G401 (cell line): Measurements from ENCODE around the gene SLC46A1. TPM values are rescaled to one million over a fixed set of nuclear protein-coding genes. Genes with fewer than 3 reads are reported as not detected.

Experiments
- DNase-seq: peaks from one replicate; pipeline ENCODE4 v3.0.0-alpha.2; 2015; ENCODE audit warnings: low spot score
- in situ Hi-C: cut with HindIII; loops from 2 replicates; pipeline ENCODE4 v1.10.0; 2016; ENCODE audit warnings: low sequenced_read_pairs, mixed read lengths
- total RNA-seq: library from RNA; depleted of rRNA; stranded (reverse); fragments of >200 nt; shearing (Covaris generic); gene quantifications from 2 replicates; pipeline ENCODE4 v1.2.3, GENCODE V29; 2014

Gene SLC46A1
- total RNA-seq, 1 experiment from 2014 or later: 44.7 TPM

GRCh38 chr17:28386391-28386790 is 19.6 kb downstream of the SLC46A1 start:
- in situ Hi-C loops: no loop called here
- no peak for DNase-seq

DNA sequence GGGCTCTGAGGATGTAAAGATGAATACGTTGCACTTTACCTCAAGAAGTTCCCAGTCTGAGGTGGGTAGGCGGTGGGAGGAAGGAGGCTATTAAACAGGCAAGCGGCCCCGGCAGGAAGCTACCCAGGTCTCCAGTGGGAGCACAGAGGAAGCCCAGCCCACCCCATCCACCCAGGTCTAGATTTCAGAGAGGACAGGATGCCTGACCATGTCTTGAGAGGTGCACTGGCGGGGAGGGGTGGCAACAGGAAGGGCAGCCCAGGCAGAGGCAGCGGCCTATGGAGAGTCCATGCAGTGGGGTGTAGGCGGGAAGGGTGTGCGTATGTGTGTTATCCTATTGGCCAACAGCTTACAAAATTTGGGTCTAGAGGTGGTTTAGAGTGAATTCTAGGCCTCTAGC is 20.6 kb downstream of the SLC46A1 start:
- in situ Hi-C loops: no loop called here
- no peak for DNase-seq

DNA sequence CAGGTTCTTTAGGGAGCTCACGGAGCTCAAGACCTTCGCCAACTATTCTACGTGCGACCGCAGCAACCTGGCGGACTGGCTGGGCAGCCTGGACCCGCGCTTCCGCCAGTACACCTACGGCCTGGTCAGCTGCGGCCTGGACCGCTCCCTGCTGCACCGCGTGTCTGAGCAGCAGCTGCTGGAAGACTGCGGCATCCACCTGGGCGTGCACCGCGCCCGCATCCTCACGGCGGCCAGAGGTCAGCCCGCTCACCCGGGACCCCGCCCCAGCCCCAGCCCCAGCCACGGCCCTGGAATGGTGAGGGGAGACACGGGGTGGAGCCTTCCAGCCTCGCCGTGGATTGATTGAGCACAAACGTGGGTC is 21.0 kb downstream of the SLC46A1 start:
- in situ Hi-C loops: no loop called here
- DNase-seq: no peak

DNA sequence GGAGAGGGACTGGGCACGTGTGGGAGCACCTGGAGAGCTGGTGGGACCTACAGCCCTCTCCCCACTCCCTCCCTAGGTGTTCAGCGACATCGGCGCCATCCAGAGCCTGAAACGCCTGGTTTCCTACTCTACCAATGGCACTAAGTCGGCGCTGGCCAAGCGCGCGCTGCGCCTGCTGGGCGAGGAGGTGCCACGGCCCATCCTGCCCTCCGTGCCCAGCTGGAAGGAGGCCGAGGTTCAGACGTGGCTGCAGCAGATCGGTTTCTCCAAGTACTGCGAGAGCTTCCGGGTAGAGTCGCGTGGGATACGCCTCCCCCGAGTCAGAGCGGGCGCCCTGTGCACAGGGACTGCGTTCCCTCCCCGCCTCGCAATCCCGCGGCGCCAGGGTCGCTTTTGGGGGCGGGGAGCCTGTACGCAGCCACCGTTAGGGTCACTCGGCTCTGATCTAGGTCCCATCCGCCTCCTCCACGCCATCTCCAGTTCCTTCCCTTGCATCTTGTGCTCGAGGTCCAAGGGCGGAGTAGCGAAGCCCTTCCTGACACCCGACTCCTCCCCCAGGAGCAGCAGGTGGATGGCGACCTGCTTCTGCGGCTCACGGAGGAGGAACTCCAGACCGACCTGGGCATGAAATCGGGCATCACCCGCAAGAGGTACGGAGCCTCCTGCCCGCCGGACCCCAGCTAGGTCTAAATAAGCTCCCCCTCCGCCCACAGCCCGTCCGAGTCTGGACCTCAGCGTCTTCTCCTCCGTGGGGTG is 21.6 kb downstream of the SLC46A1 start:
- no peak for DNase-seq
- in situ Hi-C loops: no loop called here

GRCh38 chr17:28381141-28381825 is 24.7 kb downstream of the SLC46A1 start:
- DNase-seq: peak; percentile 61
- in situ Hi-C loops: no loop called here

DNA sequence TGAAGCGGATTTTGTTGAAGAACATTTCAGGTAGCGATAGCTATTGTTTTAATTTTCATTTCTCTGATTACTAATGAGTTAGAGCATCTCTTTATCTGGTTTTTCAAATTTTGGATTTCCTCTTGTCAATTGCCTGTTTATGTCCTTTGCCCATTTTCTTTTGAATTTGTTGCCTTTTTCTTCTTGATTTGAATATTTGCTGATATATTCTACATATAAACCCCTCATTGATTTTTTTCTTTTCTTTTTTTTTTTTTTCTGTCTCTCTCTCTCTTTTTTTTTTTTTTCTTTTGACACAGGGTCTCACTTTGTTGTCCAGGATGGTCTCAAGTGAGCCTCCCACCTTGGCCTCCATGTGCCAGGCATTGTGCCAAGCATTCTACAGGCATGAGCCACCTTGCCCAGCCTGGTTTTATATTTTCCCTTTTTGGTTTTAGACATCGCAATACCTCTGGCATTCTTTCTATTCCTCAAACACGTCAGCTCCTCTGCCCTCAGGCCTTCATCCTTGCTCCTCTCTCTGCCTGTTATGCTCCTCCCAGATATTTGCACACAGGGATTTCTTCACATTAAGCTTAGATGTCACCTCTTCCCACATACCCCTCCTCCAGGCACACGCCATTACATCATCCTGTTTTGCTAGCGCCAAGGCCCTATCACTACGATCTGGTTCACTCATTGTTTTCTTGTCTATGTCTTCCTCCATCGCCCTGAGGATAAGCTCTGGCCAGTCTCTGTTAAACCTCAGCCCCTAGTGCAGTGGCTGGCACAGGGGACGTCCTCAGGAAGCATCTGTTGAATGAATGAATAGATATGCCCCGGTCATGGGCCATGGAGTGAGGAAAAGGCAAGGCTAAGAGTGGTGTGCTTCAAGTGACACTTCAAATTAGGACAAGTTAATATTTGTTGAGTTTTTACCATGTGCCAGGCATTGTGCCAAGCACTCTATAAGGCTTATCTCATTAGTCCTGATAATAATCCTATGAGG is 25.9 kb downstream of the SLC46A1 start:
- DNase-seq: no peak
- in situ Hi-C loops: no loop called here

- DNase-seq: no peak
- in situ Hi-C loops: no loop called here
Measured at GRCh38 chr17:28372945-28373274, 33.1 kb downstream of the SLC46A1 start.

- DNase-seq: peak; percentile 54
- in situ Hi-C loops: no loop called here
Measured at GRCh38 chr17:28372203-28372944, 33.6 kb downstream of the SLC46A1 start.

DNA sequence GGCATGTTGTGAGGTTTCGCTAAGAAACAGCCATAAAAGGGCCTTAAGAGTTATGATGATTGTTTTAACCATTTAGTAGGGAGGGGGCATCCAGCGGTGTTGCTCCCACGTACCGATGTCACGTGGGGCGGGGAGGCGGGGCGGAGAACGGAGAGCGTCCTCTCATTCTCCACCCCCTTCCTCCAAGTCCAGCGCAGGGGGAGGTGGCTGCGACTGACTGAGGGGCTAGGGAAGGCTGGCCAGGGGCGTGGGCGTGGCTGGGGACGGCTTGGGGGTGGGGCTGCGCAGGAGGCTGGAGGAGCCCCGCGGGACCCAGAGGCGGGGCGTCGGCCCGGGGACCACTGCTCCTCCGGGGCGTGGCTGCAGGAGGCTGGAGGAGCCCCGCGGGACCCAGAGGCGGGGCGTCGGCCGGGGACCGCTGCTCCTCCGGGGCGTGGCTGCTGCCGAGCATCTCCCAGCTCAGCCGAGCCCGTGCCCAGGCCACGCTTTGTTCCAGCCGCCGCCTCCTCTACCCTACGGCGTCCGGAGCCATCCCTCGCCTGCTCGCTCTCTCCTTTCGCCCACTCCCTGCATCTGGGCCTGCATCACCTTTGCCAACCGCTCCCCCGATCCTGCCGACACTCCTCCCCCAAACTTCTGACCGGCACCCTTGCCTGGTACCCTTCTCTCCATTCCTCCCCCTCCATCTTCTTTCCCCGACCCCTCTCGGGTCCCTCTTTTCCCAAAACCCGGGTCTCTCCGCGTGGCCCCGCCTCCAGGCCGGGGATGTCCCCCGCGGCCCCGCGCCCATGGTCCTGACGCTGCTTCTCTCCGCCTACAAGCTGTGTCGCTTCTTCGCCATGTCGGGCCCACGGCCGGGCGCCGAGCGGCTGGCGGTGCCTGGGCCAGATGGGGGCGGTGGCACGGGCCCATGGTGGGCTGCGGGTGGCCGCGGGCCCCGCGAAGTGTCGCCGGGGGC is 34.5 kb downstream of the SLC46A1 start, which contains the start of gene SARM1:
SARM1 (plus strand) TSS at position 450 of the 958 bp plus-strand sequence; CDS start at position 789, 339 bp downstream.
- in situ Hi-C loops: no loop called here
- DNase-seq: peak; percentile 90

DNA sequence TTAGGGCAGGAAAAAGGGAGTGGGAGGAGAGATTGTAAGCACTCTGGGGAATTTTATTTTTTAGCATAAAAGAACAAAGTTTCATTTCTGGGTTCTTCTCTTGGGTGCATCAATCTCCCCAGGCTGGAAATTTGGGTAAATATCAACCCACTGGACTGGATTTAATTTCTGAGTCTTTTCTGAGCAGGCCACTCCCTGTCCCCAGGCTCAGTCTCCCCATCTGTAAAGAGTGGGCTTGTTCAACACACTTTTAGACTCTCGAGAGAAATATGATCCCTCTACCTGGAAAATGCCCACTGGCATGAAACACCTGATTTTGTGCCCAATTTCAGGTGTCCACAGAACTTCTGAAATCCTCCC is 35.3 kb downstream of the SLC46A1 start:
- in situ Hi-C loops: no loop called here
- no peak for DNase-seq

DNA sequence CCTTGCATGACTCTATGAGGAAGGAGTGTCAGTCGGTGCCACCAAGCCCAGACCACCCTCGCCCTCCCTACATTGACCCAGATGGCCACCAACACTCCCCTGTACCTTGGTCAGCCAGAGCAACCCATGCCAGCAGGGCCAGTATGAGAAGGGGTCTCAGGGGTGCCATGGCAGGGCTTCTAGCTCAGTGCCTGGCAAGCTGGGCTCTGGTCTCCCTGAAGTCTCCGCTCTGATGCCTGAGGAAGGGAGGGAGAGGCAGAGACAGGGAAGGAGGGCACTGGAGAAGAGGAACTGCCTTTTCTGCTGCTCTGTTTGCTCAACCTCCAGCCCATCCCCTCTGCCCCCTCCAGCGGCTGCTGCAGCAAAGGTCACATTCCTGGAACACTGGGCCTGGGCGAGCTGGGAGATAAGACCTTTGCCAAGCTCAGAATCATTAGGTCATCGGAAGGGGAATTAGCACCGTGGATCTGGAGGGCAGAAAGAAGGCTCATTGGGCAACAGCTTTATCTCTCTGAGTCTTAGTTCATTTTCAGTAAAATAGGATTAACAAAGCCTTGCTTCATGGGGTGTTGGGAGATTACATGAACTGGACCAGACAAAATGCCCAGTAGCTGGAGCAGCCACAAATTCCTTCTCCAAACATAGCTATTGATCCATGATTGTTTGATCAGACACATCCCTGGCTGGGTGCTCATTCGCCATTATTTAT is 35.8 kb downstream of the SLC46A1 start, which contains the start of gene VTN:
VTN (minus strand) TSS at position 273 of the 709 bp plus-strand sequence; CDS start at position 169, 104 bp downstream.
- DNase-seq: peak; percentile 25
- in situ Hi-C loops: no loop called here

DNA sequence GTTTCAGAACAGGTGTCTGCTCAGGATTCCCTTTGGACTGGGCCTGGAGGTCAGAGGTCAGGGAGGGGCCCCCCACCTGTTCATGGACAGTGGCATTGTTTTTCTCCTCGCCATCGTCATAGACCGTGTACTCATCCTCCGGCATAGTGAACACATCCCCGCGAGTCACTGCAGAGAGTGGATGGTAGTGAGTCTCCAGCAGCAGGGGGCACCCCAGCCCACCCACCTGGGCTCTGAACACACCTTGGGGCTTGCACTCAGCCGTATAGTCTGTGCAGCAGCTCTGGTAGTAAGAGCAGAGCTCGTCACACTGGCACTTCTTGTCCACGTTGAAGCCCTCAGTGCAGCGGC is 36.4 kb downstream of the SLC46A1 start:
- in situ Hi-C loops: no loop called here
- no peak for DNase-seq

GRCh38 chr17:28368915-28369683 is 36.9 kb downstream of the SLC46A1 start:
- in situ Hi-C loops: no loop called here
- DNase-seq: no peak

DNA sequence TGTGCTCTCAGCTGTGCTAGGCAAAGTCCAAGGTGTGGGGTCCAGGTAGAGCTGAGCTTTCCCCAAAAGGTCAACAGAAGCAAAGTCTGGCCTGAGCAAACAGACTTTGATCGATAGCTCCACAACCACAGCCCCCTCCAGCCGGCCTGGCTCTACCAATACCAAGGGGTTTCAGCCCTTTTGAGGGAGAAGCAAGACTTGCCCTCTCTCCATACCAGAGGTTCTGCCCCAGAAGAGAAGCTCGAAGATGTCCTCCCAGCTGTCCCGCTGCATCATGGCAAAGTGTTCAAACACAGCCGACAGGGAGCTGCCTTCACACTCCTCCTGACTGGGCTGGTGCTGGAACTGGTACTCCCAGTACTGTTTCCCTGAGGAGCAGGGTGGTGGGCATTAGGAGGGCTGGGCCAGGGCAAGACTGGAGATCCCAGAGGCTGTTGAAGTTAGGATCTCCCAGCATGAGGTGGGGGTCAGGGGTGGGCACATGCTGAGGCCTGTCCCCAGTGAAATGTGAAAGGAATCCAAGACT is 37.6 kb downstream of the SLC46A1 start:
- in situ Hi-C loops: no loop called here
- no peak for DNase-seq

DNA sequence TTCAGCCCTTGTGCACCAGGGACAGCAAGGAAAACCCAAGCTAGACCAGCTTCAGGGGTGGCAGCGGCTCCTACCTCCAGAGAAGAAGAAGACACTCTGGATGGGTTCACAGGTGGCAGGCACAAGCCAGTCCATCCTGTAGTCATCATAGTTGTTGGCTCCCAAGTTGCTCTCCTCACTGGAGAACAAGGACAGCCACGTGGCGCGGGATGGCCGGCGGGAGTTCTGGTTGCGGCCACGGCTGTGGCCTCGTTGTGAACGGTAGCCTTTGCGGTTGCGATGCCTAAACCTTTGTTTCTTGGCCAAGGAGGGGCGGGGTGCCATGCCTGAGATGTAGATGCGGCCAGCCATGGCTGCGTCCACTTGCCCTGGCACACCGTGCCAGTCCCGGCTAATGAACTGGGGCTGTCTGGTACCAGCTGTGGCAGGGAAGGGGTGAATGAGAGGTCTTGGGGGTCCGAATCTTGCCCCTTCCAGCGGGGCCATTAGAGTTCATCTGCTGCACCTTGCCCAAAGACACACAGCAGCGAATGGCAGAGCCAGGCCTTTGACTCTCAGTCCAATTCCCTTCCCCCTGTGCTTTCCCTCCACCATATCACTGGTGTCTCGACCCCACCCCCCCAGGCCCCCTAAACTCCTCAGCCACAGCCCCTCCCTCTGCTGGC is 38.2 kb downstream of the SLC46A1 start:
- in situ Hi-C loops: no loop called here
- no peak for DNase-seq

- no peak for DNase-seq
- in situ Hi-C loops: no loop called here
Measured at GRCh38 chr17:28366605-28367004, 39.4 kb downstream of the SLC46A1 start.
